Measurements from ENCODE around the gene NFKBIB.

DNA sequence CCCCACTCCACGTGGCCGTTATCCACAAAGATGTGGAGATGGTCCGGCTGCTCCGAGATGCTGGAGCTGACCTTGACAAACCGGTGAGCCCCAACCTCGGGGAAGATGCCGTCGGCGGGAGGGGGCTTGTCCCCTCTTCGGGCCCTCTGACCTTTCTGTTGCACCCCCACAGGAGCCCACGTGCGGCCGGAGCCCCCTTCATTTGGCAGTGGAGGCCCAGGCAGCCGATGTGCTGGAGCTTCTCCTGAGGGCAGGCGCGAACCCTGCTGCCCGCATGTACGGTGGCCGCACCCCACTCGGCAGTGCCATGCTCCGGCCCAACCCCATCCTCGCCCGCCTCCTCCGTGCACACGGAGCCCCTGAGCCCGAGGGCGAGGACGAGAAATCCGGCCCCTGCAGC is 7.5 kb downstream of the NFKBIB start:
- TF ChIP-seq EZH2 (IDR thresholded peaks at IDR 0.05): no peak
- TF ChIP-seq POLR2AphosphoS5 (IDR thresholded peaks at IDR 0.05; ENCODE audit: borderline replicate concordance, low read depth, low read length): no peak
- no peak for TF ChIP-seq FOXP2 (optimal IDR thresholded peaks at IDR 0.05; ENCODE audit: control extremely low read depth, extremely low read length, insufficient read depth)
